Endodermal cell (in vitro differentiated cells): ENCODE measurements around the gene NRAP. TPM values are rescaled to one million over a fixed set of nuclear protein-coding genes. Genes with fewer than 3 reads are reported as not detected.

Experiments
- DNase-seq: peaks from one replicate; pipeline ENCODE4 v3.0.0-alpha.2; 2017
- H3K27ac ChIP-seq: 2 replicates; pipeline ENCODE4 v1.5.1; 2013; ENCODE audit warnings: mild to moderate bottlenecking, low read depth, low read length, moderate library complexity
- H3K27me3 ChIP-seq: 2 replicates; pipeline ENCODE4 v1.6.1; 2013; ENCODE audit warnings: mild to moderate bottlenecking, low read length, moderate library complexity; ENCODE audit not compliant: insufficient read depth, control insufficient read depth, poor library complexity, severe bottlenecking
- H3K36me3 ChIP-seq: 2 replicates; pipeline ENCODE4 v1.7.0; 2013; ENCODE audit warnings: mild to moderate bottlenecking, low read length, moderate library complexity; ENCODE audit not compliant: control insufficient read depth, insufficient read depth
- H3K4me1 ChIP-seq: one replicate; pipeline ENCODE4 v1.7.0; 2013; ENCODE audit warnings: low read length; ENCODE audit not compliant: control insufficient read depth, insufficient read depth
- H3K4me3 ChIP-seq: 2 replicates; pipeline ENCODE4 v1.5.1; 2013; ENCODE audit warnings: mild to moderate bottlenecking, low read length, moderate library complexity
- H3K9ac ChIP-seq: 2 replicates; pipeline ENCODE4 v1.6.1; 2013; ENCODE audit warnings: mild to moderate bottlenecking, low read length, moderate library complexity; ENCODE audit not compliant: poor library complexity, severe bottlenecking; ENCODE audit errors: extremely low read depth
- H3K9me3 ChIP-seq: 2 replicates; pipeline ENCODE4 v1.6.1; 2013; ENCODE audit warnings: mild to moderate bottlenecking, low read length, moderate library complexity; ENCODE audit not compliant: control insufficient read depth
- H3K27ac Mint-ChIP-seq: 2 replicates; pipeline ENCODE4 v1.8.0; 2020; ENCODE audit warnings: mixed read lengths
- H3K27me3 Mint-ChIP-seq: 2 replicates; pipeline ENCODE4 v1.8.0; 2021; ENCODE audit warnings: mild to moderate bottlenecking, mixed read lengths; ENCODE audit not compliant: insufficient read depth
- H3K36me3 Mint-ChIP-seq: 2 replicates; pipeline ENCODE4 v1.8.0; 2020; ENCODE audit warnings: low read depth, mixed read lengths
- H3K4me1 Mint-ChIP-seq: 2 replicates; pipeline ENCODE4 v1.8.0; 2020; ENCODE audit warnings: mixed read lengths
- H3K4me3 Mint-ChIP-seq: 2 replicates; pipeline ENCODE4 v1.8.0; 2020; ENCODE audit warnings: mild to moderate bottlenecking, moderate library complexity, mixed read lengths
- H3K9me3 Mint-ChIP-seq: 2 replicates; pipeline ENCODE4 v1.8.0; 2020; ENCODE audit warnings: mild to moderate bottlenecking, mixed read lengths
- CTCF ChIP-seq: fragments of 200-600 bp; sonication (generic); conservative IDR thresholded peaks from 2 replicates; pipeline ENCODE4 v1.5.0; 2021; ENCODE audit warnings: antibody characterized with exemption, mild to moderate bottlenecking
- WGBS, 2 experiments: methylation state at CpG; one replicate each; pipeline versions ENCODE4 v1.1.5 to v1.1.7; 2013; ENCODE audit warnings: missing lambda C conversion rate in 2 of 2, mixed read lengths in 1 of 2; ENCODE audit not compliant: insufficient coverage in 1 of 2, insufficient read length in 1 of 2; 5-methylcytosine and 5-hydroxymethylcytosine counted together
- total RNA-seq, 2 donors: library from RNA; stranded (reverse); fragmentation: NEBNext Ultra II Directional in 1 of 2; extraction: Animal tissue kit (Norgen Biotek cat#: 25700) in 1 of 2; gene quantifications; 2 replicates in 1 of 2; 3 replicates in 1 of 2; pipeline ENCODE4 v1.2.1, GENCODE V29; 2021

NRAP gene
- total RNA-seq, 2 donors from 2014 or later: 0.09 to 0.11 TPM

- no peak overlapping the region for H3K4me3 ChIP-seq
- H3K27me3 ChIP-seq: no peaks in the 10 kb centered on the region
- peaks cover 13% of the 10 kb centered on the region for H3K4me1 ChIP-seq
- Mint-ChIP-seq H3K9me3 (no peaks in the 10 kb centered on the region), H3K4me3 (no peak overlapping the region), H3K27ac (no peak overlapping the region), H3K27me3 (peaks cover 21% of the 10 kb centered on the region), H3K36me3 (no peaks in the 10 kb centered on the region), H3K4me1 (peaks cover 39% of the 10 kb centered on the region)
- H3K27ac ChIP-seq: no peak overlapping the region
- no peak for TF ChIP-seq CTCF
- 80 to 85% methylated on average over 3 to 4 of the region's 4 CpGs for WGBS, 2 experiments
- no peaks in the 10 kb centered on the region for H3K9me3 ChIP-seq
- H3K36me3 ChIP-seq: no peaks in the 10 kb centered on the region
- H3K9ac ChIP-seq: no peak overlapping the region
- no peak for DNase-seq
These were observed 54.1 kb downstream of the NRAP start for GRCh38 chr10:113609704-113610108.

DNA sequence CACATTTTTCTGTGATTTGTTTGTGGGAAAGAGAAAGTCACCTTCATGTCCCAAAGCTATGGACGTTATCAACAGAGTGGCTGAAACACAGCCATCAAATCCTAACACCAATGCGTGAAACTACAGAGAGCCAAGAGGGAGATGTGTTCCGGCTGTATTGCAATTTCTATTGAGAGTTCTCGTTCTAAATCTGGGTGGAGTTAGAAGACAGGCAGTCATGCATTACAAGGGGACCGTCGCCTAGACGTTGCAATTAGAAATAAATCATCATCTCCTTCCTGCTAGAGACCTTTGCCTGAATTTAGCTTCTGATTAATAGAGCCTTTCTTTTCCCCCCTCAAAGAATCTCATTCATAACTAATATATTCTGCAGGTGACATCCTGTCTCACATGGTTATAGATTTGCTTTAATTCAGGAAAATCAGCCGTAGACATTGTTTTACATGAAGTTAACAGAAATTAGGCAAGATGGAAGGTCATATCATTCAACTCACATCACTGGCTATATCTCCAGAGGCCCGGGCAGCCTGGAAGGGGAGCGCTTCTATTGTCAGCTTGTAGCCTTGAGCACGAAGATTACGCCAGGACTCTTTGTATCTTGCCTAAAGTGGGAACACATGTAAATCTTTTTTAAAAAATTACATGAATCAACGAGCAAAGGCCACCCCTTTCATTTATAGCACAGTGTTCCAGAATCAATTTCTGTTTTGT, 58.4 kb downstream of the NRAP start:
- DNase-seq: no peak
- H3K4me1 Mint-ChIP-seq: peaks cover 29% of the 10 kb centered on the region
- H3K9me3 ChIP-seq: no peaks in the 10 kb centered on the region
- no peak overlapping the region for H3K4me3 Mint-ChIP-seq
- H3K27me3 ChIP-seq: no peaks in the 10 kb centered on the region
- H3K36me3 Mint-ChIP-seq: no peaks in the 10 kb centered on the region
- H3K27me3 Mint-ChIP-seq: no peaks in the 10 kb centered on the region
- no peaks in the 10 kb centered on the region for H3K9me3 Mint-ChIP-seq
- no peak overlapping the region for H3K9ac ChIP-seq
- no peak for TF ChIP-seq CTCF
- H3K27ac Mint-ChIP-seq: no peak overlapping the region
- peaks cover 5% of the 10 kb centered on the region for H3K4me1 ChIP-seq
- no peaks in the 10 kb centered on the region for H3K36me3 ChIP-seq
- H3K27ac ChIP-seq: no peak overlapping the region
- no peak overlapping the region for H3K4me3 ChIP-seq
- WGBS, 2 experiments: 91 to 93% methylated on average over 12 to 13 of the region's 13 CpGs

- Mint-ChIP-seq H3K4me3 (no peak overlapping the region), H3K9me3 (no peaks in the 10 kb centered on the region), H3K27ac (no peak overlapping the region), H3K36me3 (no peaks in the 10 kb centered on the region), H3K27me3 (no peaks in the 10 kb centered on the region), H3K4me1 (peaks cover 25% of the 10 kb centered on the region)
- no peak overlapping the region for H3K4me3 ChIP-seq
- H3K4me1 ChIP-seq: peaks cover 5% of the 10 kb centered on the region
- no peaks in the 10 kb centered on the region for H3K27me3 ChIP-seq
- TF ChIP-seq CTCF: no peak
- no peak for DNase-seq
- no peaks in the 10 kb centered on the region for H3K36me3 ChIP-seq
- no peak overlapping the region for H3K27ac ChIP-seq
- 94 to 97% methylated on average over 7 to 12 of the region's 12 CpGs for WGBS, 2 experiments
- no peaks in the 10 kb centered on the region for H3K9me3 ChIP-seq
- H3K9ac ChIP-seq: no peak overlapping the region
These were observed 59.3 kb downstream of the NRAP start for GRCh38 chr10:113604572-113604971.
